ENCODE measurements around the gene YJU2. TPM values are rescaled to one million over a fixed set of nuclear protein-coding genes. Genes with fewer than 3 reads are reported as not detected.

YJU2 gene
- total RNA-seq, 1 donor from 2014 or later = 12.3 TPM

DNA sequence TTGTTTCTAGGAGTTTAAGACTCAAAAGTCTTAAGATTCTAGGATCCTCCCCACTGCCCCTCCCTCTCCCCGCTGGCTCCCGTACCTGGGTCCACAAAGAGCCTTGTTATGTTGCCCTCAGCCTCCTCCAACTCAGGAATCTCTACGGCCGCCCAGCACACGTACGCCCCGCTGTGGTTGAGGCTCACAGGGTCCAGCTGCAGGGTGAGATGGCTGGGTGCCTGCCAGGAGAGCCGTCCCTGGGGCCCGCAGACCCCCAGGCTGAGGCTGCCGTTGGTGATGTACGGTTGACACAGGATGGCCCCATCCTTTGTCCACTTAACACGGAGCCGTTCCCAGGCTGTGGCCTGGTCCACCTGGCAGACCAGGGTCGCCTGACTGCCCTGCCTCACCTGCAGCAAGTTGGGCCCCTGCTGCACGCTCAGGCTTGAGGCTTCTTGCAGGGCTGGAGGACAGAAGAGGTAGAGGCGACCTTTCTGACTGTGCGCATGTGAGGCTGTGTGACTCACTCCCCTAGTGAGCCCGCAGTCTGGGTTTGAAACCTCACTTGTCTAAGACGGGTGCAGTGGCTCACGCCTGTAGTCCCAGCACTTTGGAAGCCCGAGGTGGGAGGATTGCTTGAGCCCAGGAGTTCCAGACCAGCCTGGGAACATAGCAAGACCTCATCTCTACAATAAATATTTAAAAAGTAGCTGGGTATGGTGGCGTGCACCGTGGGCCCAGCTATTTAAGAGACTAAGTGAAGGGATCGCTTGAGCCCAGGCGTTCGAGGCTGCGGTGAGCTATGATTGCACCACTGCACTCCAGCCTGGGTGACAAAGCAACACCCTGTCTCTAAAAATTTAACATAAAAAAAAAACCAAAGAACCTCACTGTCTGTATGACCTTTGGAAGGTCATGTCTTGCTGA, 51.3 kb downstream of the YJU2 start:
- DNase-seq (ENCODE audit: low spot score) = no peak

DNA sequence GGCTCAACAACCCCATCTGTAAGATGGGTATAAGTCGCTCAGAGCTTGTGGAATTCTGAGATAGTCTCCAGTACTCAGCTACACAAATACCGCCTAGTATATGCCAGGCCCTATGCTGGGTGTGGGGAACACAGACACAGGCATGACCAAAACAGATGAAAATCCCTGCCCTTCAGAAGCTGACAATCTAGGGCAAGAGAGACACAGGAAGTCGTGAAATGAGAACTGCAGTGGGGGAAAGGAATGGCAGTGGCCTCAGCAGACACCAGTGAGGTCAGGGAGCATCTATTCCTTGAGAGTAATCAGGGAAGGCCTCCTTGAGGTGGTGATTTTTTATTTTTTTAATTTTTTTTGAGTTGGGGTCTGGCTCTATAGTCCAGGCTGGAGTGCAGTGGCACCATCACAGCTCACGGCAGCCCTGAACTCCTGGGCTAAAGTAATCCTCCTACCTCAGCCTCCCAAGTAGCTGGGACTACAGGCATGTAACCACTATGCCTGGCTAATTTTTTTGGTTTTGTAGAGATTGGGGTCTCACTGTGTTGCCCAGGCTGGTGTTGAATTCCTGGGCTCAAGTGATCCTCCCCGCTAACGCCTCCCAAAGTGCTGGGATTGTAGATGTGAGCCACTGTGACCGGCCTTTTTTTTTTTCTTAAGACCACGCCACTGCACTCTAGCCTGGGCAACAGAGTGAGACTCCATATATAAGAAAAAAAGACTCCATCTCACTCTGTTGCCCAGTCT, 52.1 kb downstream of the YJU2 start:
- DNase-seq (ENCODE audit: low spot score) = no peak

DNA sequence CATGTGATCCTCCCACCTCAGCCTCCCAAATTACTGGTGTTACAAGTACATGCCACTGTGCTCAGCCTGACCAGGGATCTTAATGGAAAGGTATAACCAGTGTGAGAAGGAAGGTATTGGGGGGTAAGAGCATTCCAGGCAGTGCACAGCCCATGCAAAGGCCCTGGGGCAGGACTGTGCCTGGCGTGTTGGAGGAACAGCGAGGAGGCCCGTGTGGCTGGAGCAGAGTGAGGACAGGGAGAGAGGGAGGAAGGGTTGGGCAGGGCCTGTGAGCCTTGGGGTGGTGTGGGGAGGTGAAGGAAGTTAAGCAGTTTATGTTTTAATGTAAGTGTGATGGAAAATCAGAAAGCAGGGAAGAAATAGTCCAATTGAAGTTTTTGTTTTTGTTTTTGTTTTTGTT, 53.7 kb downstream of the YJU2 start:
- DNase-seq (ENCODE audit: low spot score) = no peak

DNA sequence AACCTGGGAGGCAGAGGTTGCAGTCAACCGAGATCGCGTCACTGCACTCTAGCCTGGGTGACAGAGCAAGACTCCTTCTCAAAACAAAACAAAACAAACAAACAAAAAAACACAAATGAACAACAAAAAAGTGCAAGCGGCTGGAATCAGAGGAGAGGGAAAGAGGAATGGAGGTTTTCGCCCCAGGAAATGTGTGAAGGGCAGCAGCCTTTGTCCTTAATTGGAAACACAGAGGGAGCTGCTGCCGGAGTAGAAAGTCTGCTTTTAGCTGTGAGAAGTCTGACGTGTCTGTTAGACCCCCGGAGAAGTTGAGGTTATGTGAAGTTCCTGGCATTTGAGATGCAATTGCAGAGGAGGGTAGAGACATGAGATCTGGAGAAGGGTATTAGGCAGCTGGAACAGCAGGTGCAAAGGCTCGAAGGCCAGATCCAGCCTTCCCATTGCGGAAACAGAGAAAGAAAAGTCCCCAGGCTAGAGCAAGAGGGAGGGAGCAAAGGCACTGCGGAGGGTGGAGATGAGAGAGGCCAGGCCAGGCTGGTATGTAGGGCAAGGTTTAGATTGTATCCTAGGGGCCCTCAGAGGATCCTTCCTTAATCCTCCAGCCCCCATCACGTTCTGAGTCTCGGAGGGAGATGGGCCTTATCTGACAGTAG, 54.8 kb downstream of the YJU2 start:
- peak; percentile 64 for DNase-seq (ENCODE audit: low spot score)

DNA sequence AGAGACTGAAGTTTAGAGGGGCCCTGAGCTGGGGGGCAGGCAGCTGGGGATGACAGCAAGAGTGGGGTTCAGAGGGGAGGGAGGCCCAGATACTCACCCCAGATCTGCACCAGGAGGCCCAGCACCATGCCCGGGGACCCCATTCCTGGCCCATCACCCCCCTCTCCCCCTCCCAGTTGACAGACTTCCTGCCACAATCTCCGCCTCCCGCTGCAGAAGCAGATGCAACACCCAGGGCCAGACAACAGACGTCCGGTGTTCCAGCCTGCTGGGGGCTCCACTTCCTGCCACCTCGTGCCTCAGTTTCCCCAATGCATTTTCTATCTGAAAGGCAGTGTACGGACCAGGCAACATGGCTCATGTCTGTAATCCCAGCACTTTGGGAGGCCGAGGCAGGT, 55.4 kb downstream of the YJU2 start, which contains the start of gene TMIGD2:
Gene TMIGD2, minus strand, starts transcription at position 147 of the 398 bp plus-strand sequence. Its CDS starts 4 bp downstream, at position 143.
- DNase-seq (ENCODE audit: low spot score) = peak; percentile 15

DNA sequence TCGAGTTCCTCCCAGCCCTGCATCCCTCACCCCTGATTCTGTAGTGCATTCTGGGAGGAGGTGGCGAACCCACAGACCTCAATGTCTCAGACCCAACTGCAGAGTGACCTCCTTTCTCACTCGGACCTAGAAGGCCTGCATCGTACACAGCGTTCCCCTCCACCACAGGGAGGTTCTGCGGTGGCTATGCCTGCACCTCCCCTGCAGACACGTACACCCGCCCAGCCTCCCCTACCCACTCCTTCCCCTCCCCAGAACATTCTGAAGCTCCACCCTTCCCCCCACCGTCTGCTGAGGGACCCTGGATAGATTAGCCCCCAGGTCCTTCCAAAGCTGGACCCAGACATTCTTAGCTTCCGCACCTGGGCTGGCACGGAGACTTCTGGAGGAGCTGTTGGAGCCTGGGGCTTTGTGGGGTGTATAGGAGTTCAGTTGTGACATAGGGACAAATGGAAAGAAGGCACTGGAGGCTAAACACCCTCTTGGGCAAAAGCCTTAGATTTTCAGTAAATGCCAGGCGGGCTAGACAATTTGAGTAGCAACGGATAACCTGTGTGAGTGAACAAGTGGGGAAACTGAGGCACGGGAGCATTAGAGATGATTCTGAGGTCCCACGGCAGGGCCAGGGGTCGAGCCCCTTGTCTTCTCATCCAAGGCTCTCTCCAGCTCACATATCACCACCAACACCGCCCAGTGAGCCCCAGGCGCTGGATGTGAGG, 57.1 kb downstream of the YJU2 start:
- no peak for DNase-seq (ENCODE audit: low spot score)

DNA sequence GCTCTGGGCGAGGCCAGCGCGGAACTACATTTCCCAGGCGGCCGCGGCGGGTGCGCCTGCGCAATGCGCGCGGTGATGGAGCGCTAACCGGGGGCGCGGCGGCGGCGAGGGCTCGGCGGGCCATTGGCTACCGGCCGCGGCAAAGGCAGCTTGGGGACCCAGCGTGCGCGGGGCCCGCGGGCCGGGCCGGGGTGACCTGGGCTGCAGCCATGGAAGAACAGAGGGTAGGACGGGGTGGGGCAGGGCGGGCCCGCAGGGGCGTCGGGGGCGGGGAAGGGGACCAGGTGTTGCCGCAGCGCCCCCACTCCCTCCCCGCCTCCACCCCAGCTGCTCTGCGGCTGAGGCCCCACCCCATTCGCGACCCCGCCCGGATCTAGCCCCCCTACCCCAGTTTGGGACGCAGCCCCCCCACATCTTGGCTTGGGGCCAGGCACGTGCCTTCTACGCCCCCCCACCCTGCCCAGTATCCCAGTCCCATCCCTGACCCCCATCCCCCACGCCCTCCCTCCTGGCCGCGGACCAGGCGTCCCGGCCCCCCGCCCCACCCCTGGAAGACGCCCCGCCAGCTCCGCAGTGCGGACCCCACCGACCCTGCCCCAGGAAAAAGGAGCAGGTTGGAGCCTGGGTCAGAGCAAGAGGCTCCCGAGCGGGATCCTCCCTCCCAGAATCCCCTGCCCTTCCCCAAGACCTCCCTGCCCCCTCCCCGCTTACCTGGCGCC, 57.8 kb downstream of the YJU2 start, which contains the start of gene FSD1:
Gene FSD1, plus strand, starts transcription at position 61 of the 719 bp plus-strand sequence. Its CDS starts 149 bp downstream, at position 210.
- DNase-seq (ENCODE audit: low spot score) = peak; percentile 24

DNA sequence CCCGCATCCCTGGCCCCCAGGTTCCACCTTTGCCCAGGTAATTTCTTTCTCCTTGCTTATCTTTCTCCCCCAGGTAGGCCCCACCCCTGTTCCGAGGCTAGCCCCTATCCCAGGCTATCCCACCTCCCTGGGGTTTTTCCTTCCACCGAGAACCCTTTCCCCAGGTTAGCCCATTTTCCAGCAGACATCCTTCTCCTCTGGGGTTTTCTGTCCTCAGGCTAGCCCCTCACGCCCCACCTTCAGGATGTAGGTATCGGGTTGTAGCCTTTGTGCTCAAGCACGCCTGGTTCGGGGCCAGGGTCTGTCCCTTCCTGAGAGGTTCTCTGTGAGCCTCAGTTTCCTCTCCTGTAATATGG, 58.4 kb downstream of the YJU2 start:
- DNase-seq (ENCODE audit: low spot score) = no peak

DNA sequence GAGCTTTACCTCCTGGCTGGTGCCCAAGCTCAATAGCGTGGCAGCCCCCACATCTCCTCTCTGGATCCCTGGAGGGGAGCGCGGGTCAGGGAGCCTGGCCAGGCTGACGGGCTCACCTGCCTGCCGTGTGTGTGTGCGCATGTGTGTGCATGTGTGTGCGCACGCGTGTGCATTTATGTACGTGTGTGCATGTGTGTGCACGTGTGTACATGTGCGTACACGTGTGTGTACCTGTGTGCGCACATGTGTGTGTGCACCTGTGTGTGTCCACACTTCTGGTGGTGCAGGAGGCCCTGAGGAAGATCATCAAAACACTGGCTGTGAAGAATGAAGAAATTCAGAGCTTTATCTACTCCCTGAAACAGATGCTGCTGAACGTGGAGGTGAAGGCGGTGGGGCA, 58.8 kb downstream of the YJU2 start:
- no peak for DNase-seq (ENCODE audit: low spot score)

DNA sequence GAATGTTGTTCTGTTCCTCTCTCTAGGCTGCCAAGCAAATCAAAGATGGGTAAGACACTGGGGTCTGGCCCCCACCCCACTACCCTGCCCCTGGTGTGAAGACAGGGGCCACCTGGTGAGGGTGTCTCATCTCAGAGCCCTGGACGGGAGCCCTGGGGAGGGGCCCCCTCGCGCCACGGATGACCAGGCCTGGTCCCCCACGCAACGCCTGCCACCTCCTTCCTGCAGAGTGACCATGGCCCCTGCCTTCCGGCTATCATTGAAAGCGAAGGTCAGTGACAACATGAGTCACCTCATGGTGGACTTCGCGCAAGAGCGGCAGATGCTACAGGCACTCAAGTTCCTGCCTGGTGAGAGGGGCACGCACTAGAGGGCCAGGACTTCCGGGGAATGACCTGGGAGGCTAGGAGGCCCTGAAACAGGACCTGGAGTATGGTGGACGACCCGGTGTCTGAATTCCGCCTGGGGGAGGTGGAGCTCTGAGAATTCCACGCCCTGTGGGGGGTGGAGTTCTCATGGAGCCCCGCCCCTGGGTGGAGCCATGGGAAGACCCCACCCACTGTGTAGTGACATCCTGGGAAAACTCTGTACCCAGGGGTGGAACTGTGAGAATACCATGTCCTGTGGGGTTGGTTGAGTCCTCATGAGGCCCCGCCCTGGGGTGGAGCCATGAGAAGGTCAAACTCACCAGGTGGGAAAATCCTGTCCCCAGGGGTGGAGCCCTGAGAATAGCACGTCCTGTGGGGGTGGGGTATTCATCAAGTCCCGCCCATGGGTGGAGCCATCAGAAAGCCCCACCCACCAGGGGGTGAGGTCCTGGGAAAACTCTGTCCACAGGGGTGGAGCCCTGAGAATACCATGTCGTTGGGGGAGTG, 63.6 kb downstream of the YJU2 start:
- no peak for DNase-seq (ENCODE audit: low spot score)

DNA sequence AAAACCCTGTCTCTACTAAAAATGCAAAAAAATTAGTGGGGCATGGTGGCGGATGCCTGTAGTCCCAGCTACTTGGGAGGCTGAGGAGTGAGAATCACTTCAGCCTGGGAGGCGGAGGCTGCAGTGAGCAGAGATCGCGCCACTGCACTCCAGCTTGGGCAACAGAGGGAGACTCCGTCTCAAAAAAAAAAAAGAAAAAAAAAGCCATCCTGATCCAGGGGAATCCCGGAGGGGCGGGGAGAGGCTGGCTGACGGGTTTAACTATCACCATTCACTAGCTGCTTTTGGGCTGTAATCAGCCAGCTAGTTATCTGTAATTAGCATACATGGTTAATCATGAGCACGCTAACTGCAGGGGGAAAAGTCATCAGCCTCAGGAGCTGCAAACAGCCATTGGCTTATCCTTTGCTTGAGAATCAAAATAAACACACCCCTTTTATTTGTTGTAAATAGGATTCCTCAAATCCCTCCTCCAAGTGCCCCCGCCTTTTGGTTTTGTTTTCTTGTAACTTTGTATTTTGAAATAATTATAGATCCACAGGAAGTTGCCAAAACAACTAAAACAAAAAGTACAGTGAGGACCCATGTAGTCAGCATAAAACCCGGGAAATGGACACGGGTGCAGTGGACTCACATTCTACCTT, 67.1 kb downstream of the YJU2 start:
- no peak for DNase-seq (ENCODE audit: low spot score)

DNA sequence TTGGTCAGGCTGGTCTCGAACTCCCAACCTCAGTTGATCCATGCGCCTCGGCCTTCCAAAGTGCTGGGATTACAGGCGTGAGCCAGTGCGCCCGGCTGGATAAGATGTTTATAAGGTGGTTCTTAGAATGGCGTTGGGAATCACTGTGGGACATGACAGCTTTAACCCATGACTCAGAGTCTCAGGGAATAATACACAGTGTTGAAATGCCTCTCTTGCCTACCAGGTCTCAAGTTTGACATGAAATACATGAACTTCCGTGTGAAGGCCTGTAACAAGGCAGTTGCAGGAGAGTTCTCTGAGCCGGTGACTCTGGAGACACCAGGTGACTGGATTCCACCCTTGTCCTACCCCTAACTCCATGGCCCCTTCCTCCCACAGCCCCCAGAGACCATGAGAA, 70.1 kb downstream of the YJU2 start:
- DNase-seq (ENCODE audit: low spot score) = no peak

DNA sequence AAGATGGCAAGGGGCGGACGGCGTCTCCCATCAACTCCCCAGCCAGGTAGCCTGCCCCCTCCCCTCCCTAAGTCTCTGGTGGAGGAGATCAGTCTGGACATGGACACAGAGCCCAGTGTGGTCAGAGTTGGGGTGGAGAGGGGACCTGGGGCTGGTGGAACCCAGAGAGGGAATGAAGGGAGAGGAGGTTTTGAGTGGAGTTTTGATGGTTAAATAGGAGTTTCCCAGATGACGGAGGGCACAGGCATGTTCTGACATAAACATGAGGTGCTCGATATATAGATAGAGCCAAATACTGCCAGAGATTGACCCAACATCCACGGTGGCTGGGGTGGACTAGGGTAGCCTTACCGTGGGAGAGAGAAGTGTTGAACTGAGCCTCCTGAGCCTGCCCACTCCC, 71.6 kb downstream of the YJU2 start:
- no peak for DNase-seq (ENCODE audit: low spot score)

Other genes with a start within 250 kb of the YJU2 start
- gene PIAS4, start 239.3 kb upstream of the YJU2 start, total RNA-seq (ENCODE audit: insufficient read depth, low replicate concordance) = 11.6 TPM
- gene ZBTB7A, start 180.2 kb upstream of the YJU2 start, total RNA-seq (ENCODE audit: insufficient read depth, low replicate concordance) = 16.9 TPM
- 72.5 TPM for gene MAP2K2, start 123.0 kb upstream of the YJU2 start, total RNA-seq (ENCODE audit: insufficient read depth, low replicate concordance)
- gene CREB3L3, start 93.4 kb upstream of the YJU2 start, total RNA-seq (ENCODE audit: insufficient read depth, low replicate concordance) = not detected
- gene SIRT6, start 64.5 kb upstream of the YJU2 start, total RNA-seq (ENCODE audit: insufficient read depth, low replicate concordance) = 2.2 TPM
- 1.4 TPM for gene ANKRD24, start 64.4 kb upstream of the YJU2 start, total RNA-seq (ENCODE audit: insufficient read depth, low replicate concordance)
- gene EBI3, start 17.6 kb upstream of the YJU2 start, total RNA-seq (ENCODE audit: insufficient read depth, low replicate concordance) = not detected
- 2.9 TPM for gene SHD, start 32.2 kb downstream of the YJU2 start, total RNA-seq (ENCODE audit: insufficient read depth, low replicate concordance)
- gene TMIGD2, start 55.3 kb downstream of the YJU2 start, total RNA-seq (ENCODE audit: insufficient read depth, low replicate concordance) = not detected
- 3.4 TPM for gene FSD1, start 57.5 kb downstream of the YJU2 start, total RNA-seq (ENCODE audit: insufficient read depth, low replicate concordance)
- not detected for gene STAP2, start 91.7 kb downstream of the YJU2 start, total RNA-seq (ENCODE audit: insufficient read depth, low replicate concordance)
- gene MPND, start 96.5 kb downstream of the YJU2 start, total RNA-seq (ENCODE audit: insufficient read depth, low replicate concordance) = 6.3 TPM
- gene SH3GL1, start 153.5 kb downstream of the YJU2 start, total RNA-seq (ENCODE audit: insufficient read depth, low replicate concordance) = 21.9 TPM
- gene CHAF1A, start 155.6 kb downstream of the YJU2 start, total RNA-seq (ENCODE audit: insufficient read depth, low replicate concordance) = 13.0 TPM
- 169 TPM for gene UBXN6, start 210.7 kb downstream of the YJU2 start, total RNA-seq (ENCODE audit: insufficient read depth, low replicate concordance)
- 27.7 TPM for gene HDGFL2, start 225.2 kb downstream of the YJU2 start, total RNA-seq (ENCODE audit: insufficient read depth, low replicate concordance)